OCI-LY3 (cell line): Measurements from ENCODE around the gene ZNF791.
"Not testable (repeated sequence)": the region's sequence is repeated elsewhere in the genome, so short reads cannot be mapped to it uniquely, and the experiment has no call there.

Experiments used
- H2AFZ ChIP-seq: fragments of 200-600, 300-600 bp; shearing (Covaris generic); 2 replicates; pipeline ENCODE4 v1.6.0; 2014; ENCODE audit warnings: antibody characterized with exemption, low read depth, low read length
- H3K27ac ChIP-seq: fragments of 200-600, 300-600 bp; sonication (generic); 2 replicates; pipeline ENCODE4 v1.5.1; 2014; ENCODE audit warnings: mild to moderate bottlenecking, low read length, moderate library complexity, mixed read lengths
- H3K27me3 ChIP-seq: fragments of 200-600, 300-600 bp; sonication (generic); 2 replicates; pipeline ENCODE4 v1.6.1; 2014; ENCODE audit warnings: low read depth, low read length, mixed read lengths
- H3K36me3 ChIP-seq: fragments of 200-600, 300-600 bp; sonication (generic); replicated peaks from 2 replicates; pipeline ENCODE3; 2014; ENCODE audit warnings: low read depth, low read length, mixed read lengths
- H3K4me1 ChIP-seq: fragments of 300-600, 200-600 bp; sonication (generic); 2 replicates; pipeline ENCODE4 v1.6.1; 2014; ENCODE audit warnings: low read length, mixed read lengths
- H3K4me2 ChIP-seq: fragments of 200-600, 300-600 bp; sonication (generic); 2 replicates; pipeline ENCODE4 v1.6.1; 2014; ENCODE audit warnings: low read length, mixed read lengths
- H3K4me3 ChIP-seq: fragments of 300-600, 200-600 bp; sonication (generic); 2 replicates; pipeline ENCODE4 v1.5.1; 2014; ENCODE audit warnings: antibody characterized with exemption, mild to moderate bottlenecking, low read length, moderate library complexity
- H3K79me2 ChIP-seq: fragments of 300-600, 200-600 bp; shearing (Covaris generic); 2 replicates; pipeline ENCODE4 v1.6.1; 2014; ENCODE audit warnings: mild to moderate bottlenecking, low read length, mixed read lengths
- H3K9ac ChIP-seq: fragments of 300-600, 200-600 bp; shearing (Covaris generic); 2 replicates; pipeline ENCODE4 v1.6.0; 2014; ENCODE audit warnings: mild to moderate bottlenecking, low read length, moderate library complexity
- H3K9me3 ChIP-seq: fragments of 200-600, 300-600 bp; shearing (Covaris generic); 2 replicates; pipeline ENCODE4 v1.6.1; 2014; ENCODE audit warnings: low read length, mixed read lengths; ENCODE audit not compliant: insufficient read depth
- H4K20me1 ChIP-seq: fragments of 200-600, 300-600 bp; sonication (generic); 2 replicates; pipeline ENCODE4 v1.6.1; 2016; ENCODE audit warnings: low read length, mixed read lengths; ENCODE audit not compliant: insufficient read depth
- CTCF ChIP-seq: fragments of 200-600, 300-600 bp; sonication (generic); IDR thresholded peaks from 2 replicates; pipeline ENCODE4 v1.5.1; 2014; ENCODE audit warnings: antibody characterized with exemption, low read length, low read depth
- EZH2phosphoT487 ChIP-seq: fragments of 200-600 bp; shearing (Covaris generic); IDR thresholded peaks from 2 replicates; pipeline ENCODE4 v1.6.1; 2018; ENCODE audit warnings: antibody characterized with exemption, mixed run types, low read depth

ZNF791 gene

GRCh38 chr19:12675940-12676339 lies 65.2 kb downstream of the ZNF791 start:
- no peak overlapping the region for H3K4me2 ChIP-seq
- no peak overlapping the region for H2AFZ ChIP-seq
- peaks cover 55% of the 10 kb centered on the region for H3K36me3 ChIP-seq
- H3K27ac ChIP-seq = no peak overlapping the region
- H3K9me3 ChIP-seq = no peaks in the 10 kb centered on the region
- peaks cover 5% of the 10 kb centered on the region; the same call in 1 of the 2 replicates for H3K4me1 ChIP-seq
- H3K79me2 ChIP-seq = peaks cover 25% of the 10 kb centered on the region
- no peak overlapping the region for H3K4me3 ChIP-seq
- H3K9ac ChIP-seq = no peak overlapping the region
- TF ChIP-seq CTCF (no peak), EZH2phosphoT487 (no peak)
- peaks cover 10% of the 10 kb centered on the region; the same call in 1 of the 2 replicates for H4K20me1 ChIP-seq
- H3K27me3 ChIP-seq = no peaks in the 10 kb centered on the region

- Histone ChIP-seq H4K20me1 (peaks cover 10% of the 10 kb centered on the region; the same call in 1 of the 2 replicates), H3K79me2 (peaks cover 26% of the 10 kb centered on the region), H3K27me3 (no peaks in the 10 kb centered on the region), H3K27ac (no peak overlapping the region), H3K4me1 (peaks cover 5% of the 10 kb centered on the region; the same call in 1 of the 2 replicates), H2AFZ (no peak overlapping the region), H3K9ac (no peak overlapping the region), H3K4me3 (no peak overlapping the region), H3K36me3 (peaks cover 55% of the 10 kb centered on the region), H3K4me2 (no peak overlapping the region), H3K9me3 (no peaks in the 10 kb centered on the region)
- TF ChIP-seq CTCF = peak; percentile 88
- no peak for TF ChIP-seq EZH2phosphoT487
Measured at GRCh38 chr19:12676384-12676792, 65.7 kb downstream of the ZNF791 start.

- no peak overlapping the region for H3K9ac ChIP-seq
- H3K27ac ChIP-seq = no peak overlapping the region
- no peak overlapping the region for H3K4me3 ChIP-seq
- H3K27me3 ChIP-seq = no peaks in the 10 kb centered on the region
- peaks cover 55% of the 10 kb centered on the region for H3K36me3 ChIP-seq
- TF ChIP-seq CTCF (no peak), EZH2phosphoT487 (no peak)
- no peak overlapping the region for H2AFZ ChIP-seq
- peaks cover 26% of the 10 kb centered on the region for H3K79me2 ChIP-seq
- H4K20me1 ChIP-seq = peaks cover 10% of the 10 kb centered on the region; the same call in 1 of the 2 replicates
- no peaks in the 10 kb centered on the region for H3K9me3 ChIP-seq
- H3K4me1 ChIP-seq = peaks cover 5% of the 10 kb centered on the region; the same call in 1 of the 2 replicates
- H3K4me2 ChIP-seq = no peak overlapping the region
Measured at GRCh38 chr19:12676928-12677327, 66.2 kb downstream of the ZNF791 start.

DNA sequence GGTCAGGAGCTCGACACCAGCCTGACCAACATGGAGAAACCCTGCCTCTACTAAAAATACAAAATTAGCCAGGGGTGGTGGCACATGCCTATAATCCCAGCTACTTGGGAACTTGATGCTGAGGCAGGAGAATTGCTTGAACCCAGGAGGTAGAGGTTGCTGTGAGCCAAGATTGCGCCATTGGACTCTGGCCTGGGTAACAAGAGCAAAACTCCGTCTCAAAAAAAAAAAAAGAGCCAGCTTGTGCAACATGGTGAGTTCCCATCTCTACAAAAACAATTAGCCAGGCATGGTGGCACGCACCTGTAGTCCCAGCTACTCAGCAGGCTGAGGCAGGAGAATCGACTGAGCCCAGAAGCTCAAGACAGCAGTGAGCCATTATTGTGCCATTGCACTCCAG lies 67.3 kb downstream of the ZNF791 start:
- not testable (repeated sequence) for H3K27me3 ChIP-seq

DNA sequence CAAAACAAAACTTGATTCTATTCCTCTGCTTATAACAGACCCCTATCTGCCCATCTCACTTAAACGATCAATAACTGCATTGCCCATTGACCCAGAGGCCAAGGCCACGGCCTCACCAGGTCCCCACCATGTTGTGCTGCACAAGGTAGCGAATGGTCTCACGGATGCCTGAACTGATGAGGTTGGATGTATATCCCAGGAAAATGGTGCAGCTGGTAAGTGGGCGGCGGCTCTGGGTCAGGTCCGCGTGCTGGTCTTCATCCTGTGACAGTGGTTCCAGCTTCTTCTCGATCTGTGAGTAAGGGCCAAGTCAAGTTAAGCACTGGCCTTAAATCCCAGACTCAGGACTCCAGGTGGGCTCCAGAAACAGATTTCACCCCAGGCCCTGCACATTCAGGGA lies 69.3 kb downstream of the ZNF791 start:
- no peak overlapping the region for H3K27ac ChIP-seq

More for the DNA sequence above, 67.3 kb downstream of the ZNF791 start:
- H3K9ac ChIP-seq, H3K4me2 ChIP-seq, H4K20me1 ChIP-seq, H3K27ac ChIP-seq, H2AFZ ChIP-seq, H3K4me3 ChIP-seq, H3K4me1 ChIP-seq, H3K9me3 ChIP-seq: not testable (repeated sequence)
- Histone ChIP-seq H3K36me3 (peaks cover 53% of the 10 kb centered on the region), H3K79me2 (peaks cover 26% of the 10 kb centered on the region)

More for the DNA sequence above, 69.3 kb downstream of the ZNF791 start:
- Histone ChIP-seq H3K36me3 (peaks cover 42% of the 10 kb centered on the region), H3K27me3 (no peaks in the 10 kb centered on the region), H3K4me3 (peak overlapping the region; percentile 51), H3K4me2 (peak overlapping the region; percentile 49), H2AFZ (no peak overlapping the region), H3K79me2 (peaks cover 26% of the 10 kb centered on the region), H4K20me1 (peaks cover 10% of the 10 kb centered on the region; the same call in 1 of the 2 replicates), H3K4me1 (peaks cover 7% of the 10 kb centered on the region; the same call in 1 of the 2 replicates), H3K9ac (no peak overlapping the region), H3K9me3 (no peaks in the 10 kb centered on the region)
- TF ChIP-seq CTCF = no peak
- TF ChIP-seq EZH2phosphoT487 = no peak
